H1 (cell line): ENCODE data around the gene ATP6V1G1. TPM values are rescaled to one million over a fixed set of nuclear protein-coding genes. Genes with fewer than 3 reads are reported as not detected.

ENCODE experiments used
- YY1 ChIP-seq: IDR thresholded peaks from 2 replicates; pipeline ENCODE4 v1.6.1; 2011; ENCODE audit warnings: low read depth, mild to moderate bottlenecking, low read length
- polyA plus RNA-seq, 7 experiments: library from polyadenylated mRNA; depleted of rRNA in 3 of 7; stranded (reverse) in 5 of 7; unstranded in 2 of 7; fragments of >200 nt in 5 of 7; fragments of 200-250 nt in 2 of 7; gene quantifications; 1 replicate in 5 of 7; 2 replicates in 1 of 7; 4 replicates in 1 of 7; pipeline versions ENCODE4 v1.2.1 to v1.2.3, GENCODE V29; 2011 to 2013; ENCODE audit warnings: missing spikeins in 2 of 7, mixed read lengths in 2 of 7
- total RNA-seq: library from RNA; stranded (reverse); fragmentation: NEBNext Ultra II Directional; extraction: Animal tissue kit (Norgen Biotek cat#: 25700); gene quantifications from 2 replicates; pipeline ENCODE4 v1.2.1, GENCODE V29; 2021
- TF ChIP-seq, protein P1 (sequence below): fragments of 300-600 bp; sonication (generic); IDR thresholded peaks from 2 replicates; pipeline ENCODE4 v1.7.1; 2012; ENCODE audit warnings: low read length, moderate library complexity, mild to moderate bottlenecking, inconsistent platforms; ENCODE audit not compliant: insufficient replicate concordance

The ATP6V1G1 gene
- total and polyA plus RNA-seq, 2 of the 8 experiments (the other 6 are each of a cell fraction or from before 2014, with no cell fraction given) = 112 to 124 TPM

DNA sequence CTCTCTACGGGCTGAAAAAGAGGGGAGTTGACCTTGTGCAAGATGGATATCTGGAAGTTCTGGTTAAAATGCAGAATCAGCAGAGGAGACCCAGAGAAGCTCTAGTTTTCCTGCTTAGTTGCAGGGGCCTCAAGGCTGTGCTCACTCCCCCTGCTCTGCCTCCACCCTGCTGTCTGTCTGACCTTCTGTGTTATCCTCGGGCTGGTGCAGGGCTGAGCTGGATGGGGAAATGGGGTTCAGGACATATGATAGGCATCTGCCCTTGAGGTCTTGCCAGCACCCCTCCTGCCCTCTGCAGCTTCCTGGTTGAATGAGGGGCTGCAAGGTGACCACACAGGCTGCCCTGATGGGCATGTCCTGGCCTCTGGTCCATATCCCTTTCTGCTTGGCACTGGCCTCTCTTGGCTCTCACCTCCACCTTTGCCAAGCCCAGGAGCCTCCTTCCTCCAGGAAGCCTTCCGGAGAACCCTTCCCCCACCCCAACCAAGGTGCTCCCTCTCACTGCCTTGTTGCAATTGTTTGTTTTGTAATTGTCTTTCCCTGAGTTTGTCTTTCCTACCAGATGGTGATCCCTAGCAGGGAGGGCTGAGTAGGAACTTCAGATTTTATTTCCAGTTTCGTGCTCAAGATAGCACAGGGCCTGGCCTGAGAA, 24.8 kb downstream of the ATP6V1G1 start (continued):
- TF ChIP-seq, protein P1, sequence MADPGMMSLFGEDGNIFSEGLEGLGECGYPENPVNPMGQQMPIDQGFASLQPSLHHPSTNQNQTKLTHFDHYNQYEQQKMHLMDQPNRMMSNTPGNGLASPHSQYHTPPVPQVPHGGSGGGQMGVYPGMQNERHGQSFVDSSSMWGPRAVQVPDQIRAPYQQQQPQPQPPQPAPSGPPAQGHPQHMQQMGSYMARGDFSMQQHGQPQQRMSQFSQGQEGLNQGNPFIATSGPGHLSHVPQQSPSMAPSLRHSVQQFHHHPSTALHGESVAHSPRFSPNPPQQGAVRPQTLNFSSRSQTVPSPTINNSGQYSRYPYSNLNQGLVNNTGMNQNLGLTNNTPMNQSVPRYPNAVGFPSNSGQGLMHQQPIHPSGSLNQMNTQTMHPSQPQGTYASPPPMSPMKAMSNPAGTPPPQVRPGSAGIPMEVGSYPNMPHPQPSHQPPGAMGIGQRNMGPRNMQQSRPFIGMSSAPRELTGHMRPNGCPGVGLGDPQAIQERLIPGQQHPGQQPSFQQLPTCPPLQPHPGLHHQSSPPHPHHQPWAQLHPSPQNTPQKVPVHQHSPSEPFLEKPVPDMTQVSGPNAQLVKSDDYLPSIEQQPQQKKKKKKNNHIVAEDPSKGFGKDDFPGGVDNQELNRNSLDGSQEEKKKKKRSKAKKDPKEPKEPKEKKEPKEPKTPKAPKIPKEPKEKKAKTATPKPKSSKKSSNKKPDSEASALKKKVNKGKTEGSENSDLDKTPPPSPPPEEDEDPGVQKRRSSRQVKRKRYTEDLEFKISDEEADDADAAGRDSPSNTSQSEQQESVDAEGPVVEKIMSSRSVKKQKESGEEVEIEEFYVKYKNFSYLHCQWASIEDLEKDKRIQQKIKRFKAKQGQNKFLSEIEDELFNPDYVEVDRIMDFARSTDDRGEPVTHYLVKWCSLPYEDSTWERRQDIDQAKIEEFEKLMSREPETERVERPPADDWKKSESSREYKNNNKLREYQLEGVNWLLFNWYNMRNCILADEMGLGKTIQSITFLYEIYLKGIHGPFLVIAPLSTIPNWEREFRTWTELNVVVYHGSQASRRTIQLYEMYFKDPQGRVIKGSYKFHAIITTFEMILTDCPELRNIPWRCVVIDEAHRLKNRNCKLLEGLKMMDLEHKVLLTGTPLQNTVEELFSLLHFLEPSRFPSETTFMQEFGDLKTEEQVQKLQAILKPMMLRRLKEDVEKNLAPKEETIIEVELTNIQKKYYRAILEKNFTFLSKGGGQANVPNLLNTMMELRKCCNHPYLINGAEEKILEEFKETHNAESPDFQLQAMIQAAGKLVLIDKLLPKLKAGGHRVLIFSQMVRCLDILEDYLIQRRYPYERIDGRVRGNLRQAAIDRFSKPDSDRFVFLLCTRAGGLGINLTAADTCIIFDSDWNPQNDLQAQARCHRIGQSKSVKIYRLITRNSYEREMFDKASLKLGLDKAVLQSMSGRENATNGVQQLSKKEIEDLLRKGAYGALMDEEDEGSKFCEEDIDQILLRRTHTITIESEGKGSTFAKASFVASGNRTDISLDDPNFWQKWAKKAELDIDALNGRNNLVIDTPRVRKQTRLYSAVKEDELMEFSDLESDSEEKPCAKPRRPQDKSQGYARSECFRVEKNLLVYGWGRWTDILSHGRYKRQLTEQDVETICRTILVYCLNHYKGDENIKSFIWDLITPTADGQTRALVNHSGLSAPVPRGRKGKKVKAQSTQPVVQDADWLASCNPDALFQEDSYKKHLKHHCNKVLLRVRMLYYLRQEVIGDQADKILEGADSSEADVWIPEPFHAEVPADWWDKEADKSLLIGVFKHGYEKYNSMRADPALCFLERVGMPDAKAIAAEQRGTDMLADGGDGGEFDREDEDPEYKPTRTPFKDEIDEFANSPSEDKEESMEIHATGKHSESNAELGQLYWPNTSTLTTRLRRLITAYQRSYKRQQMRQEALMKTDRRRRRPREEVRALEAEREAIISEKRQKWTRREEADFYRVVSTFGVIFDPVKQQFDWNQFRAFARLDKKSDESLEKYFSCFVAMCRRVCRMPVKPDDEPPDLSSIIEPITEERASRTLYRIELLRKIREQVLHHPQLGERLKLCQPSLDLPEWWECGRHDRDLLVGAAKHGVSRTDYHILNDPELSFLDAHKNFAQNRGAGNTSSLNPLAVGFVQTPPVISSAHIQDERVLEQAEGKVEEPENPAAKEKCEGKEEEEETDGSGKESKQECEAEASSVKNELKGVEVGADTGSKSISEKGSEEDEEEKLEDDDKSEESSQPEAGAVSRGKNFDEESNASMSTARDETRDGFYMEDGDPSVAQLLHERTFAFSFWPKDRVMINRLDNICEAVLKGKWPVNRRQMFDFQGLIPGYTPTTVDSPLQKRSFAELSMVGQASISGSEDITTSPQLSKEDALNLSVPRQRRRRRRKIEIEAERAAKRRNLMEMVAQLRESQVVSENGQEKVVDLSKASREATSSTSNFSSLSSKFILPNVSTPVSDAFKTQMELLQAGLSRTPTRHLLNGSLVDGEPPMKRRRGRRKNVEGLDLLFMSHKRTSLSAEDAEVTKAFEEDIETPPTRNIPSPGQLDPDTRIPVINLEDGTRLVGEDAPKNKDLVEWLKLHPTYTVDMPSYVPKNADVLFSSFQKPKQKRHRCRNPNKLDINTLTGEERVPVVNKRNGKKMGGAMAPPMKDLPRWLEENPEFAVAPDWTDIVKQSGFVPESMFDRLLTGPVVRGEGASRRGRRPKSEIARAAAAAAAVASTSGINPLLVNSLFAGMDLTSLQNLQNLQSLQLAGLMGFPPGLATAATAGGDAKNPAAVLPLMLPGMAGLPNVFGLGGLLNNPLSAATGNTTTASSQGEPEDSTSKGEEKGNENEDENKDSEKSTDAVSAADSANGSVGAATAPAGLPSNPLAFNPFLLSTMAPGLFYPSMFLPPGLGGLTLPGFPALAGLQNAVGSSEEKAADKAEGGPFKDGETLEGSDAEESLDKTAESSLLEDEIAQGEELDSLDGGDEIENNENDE = no peak
- no peak for TF ChIP-seq YY1
